RWPE1 (cell line): ENCODE data around the gene QSOX2.

Source experiments
- CTCF ChIA-PET: fragments of 350-600 bp; sonication (Branson Sonifier 250); formaldehyde crosslinking; extraction: SDS; loops from one replicate; lab custom pipeline; 2021; lab: Yijun Ruan, JAX
- POLR2A ChIA-PET: fragments of 400-600 bp; formaldehyde crosslinking; extraction: SDS; loops from one replicate; lab custom pipeline; 2020; ENCODE audit warnings: antibody characterized with exemption; ENCODE audit not compliant: low non-redundant PET; lab: Yijun Ruan, JAX
- DNase-seq: peaks from one replicate; pipeline ENCODE4 v3.0.0; 2012; ENCODE audit warnings: low spot score
- H3K27ac ChIP-seq: fragments of 450-650 bp; 2 replicates; pipeline ENCODE4 v1.5.1; 2017
- TF ChIP-seq, protein P1 (sequence below): fragments of 450-650 bp; conservative IDR thresholded peaks from 2 replicates; pipeline ENCODE4 v1.5.1; 2017; ENCODE audit warnings: low read depth, mild to moderate bottlenecking

The QSOX2 gene

DNA sequence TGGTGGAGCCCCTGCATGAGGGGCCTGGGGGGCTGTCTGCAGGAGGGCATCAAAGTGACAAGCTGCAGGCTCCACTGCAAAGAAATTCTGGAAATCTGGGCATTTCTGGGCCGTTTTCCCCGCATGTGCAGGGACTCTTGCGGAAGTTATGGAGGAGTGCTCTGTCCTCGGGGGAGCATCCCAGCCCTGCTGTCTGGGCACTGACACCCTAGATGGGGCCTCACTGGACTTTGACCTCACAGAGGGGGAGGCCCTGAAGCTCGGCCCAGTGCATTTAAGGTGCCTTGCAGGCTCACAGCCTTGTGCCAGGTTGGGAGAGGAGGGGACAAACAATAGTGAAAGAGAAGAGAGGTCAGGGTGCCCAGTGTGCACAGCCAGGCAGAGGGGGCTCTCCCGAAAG, 76.1 kb downstream of the QSOX2 start:
- ChIA-PET CTCF (interaction anchor here (0.8 to 0.9 kb wide), 2 partner anchors 55 to 57 kb away, joined by 4 to 5 read pairs; no protein-coding TSS in a partner anchor), POLR2A (no interaction called here)
- no peak for DNase-seq
- no peak overlapping the region for H3K27ac ChIP-seq
- TF ChIP-seq, protein P1, sequence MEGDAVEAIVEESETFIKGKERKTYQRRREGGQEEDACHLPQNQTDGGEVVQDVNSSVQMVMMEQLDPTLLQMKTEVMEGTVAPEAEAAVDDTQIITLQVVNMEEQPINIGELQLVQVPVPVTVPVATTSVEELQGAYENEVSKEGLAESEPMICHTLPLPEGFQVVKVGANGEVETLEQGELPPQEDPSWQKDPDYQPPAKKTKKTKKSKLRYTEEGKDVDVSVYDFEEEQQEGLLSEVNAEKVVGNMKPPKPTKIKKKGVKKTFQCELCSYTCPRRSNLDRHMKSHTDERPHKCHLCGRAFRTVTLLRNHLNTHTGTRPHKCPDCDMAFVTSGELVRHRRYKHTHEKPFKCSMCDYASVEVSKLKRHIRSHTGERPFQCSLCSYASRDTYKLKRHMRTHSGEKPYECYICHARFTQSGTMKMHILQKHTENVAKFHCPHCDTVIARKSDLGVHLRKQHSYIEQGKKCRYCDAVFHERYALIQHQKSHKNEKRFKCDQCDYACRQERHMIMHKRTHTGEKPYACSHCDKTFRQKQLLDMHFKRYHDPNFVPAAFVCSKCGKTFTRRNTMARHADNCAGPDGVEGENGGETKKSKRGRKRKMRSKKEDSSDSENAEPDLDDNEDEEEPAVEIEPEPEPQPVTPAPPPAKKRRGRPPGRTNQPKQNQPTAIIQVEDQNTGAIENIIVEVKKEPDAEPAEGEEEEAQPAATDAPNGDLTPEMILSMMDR, result no peak

- POLR2A ChIA-PET, result no interaction called here
- H3K27ac ChIP-seq, result no peak overlapping the region
- CTCF ChIA-PET, result interaction anchor here (0.6 to 0.7 kb wide), 3 partner anchors 178 to 222 kb away, joined by 3 to 7 read pairs (median 3); no protein-coding TSS in a partner anchor
- DNase-seq, result no peak
- TF ChIP-seq, protein P1, result no peak
These were observed 82.3 kb downstream of the QSOX2 start for GRCh38 chr9:136163248-136163850.

GRCh38 chr9:136160995-136161610, 84.5 kb downstream of the QSOX2 start:
- no peak for DNase-seq
- H3K27ac ChIP-seq, result no peak overlapping the region
- POLR2A ChIA-PET, result no interaction called here
- CTCF ChIA-PET, result interaction anchor here (0.5 to 0.6 kb wide), 2 partner anchors 55 to 115 kb away, joined by 3 to 5 read pairs; no protein-coding TSS in a partner anchor
- TF ChIP-seq, protein P1, result no peak

DNA sequence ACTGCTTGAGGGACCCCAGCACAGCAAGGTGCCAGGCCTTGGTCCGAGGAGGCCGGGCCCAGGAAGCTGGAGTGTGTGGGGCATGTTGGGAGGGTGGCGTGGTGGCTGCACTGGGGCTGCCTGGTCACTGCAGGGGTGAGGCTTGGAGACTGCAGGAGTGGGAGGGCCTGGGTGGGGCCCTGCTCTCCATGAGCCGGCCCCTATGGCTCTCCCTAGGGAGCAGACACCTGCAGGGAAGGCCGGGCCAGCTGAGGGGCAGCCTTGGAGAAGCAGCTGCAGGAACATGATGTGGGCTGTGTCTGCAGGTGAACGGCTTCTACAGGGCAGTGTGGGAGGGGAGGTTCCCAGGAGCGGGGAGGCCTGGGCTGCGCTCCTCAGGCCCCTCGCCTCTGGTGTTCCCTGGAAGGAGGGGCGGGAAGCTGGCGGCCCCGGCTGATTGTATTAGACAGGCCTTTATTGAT, 85.2 kb downstream of the QSOX2 start:
- TF ChIP-seq, protein P1, result no peak
- POLR2A ChIA-PET, result no interaction called here
- CTCF ChIA-PET, result interaction anchor here (0.5 to 1.1 kb wide), 2 partner anchors 12 to 116 kb away, joined by 3 to 5 read pairs; no protein-coding TSS in a partner anchor
- no peak overlapping the region for H3K27ac ChIP-seq
- no peak for DNase-seq

DNA sequence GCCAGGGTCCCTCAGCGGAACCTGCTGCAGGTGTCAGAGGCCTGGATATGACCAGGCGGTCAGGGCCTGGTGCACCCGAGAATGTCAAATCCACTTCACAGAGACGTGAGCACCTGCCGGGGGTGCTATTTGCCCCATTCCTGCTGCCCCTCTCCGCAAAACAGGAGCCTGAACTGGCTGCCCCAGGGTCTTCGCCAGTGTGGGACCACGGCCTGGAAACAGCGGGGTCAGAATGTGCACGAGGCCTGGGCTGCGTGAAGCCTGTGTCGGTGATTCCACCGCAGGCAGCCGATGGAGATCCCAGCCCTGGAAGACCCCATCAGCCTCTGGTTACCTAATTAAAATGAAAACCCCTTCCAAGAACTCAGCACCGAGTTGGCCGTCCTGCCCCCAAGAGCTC, 85.8 kb downstream of the QSOX2 start:
- CTCF ChIA-PET, result interaction anchor here (1.1 kb wide), 2 partner anchors 11 to 124 kb away, joined by 3 read pairs; no protein-coding TSS in a partner anchor
- H3K27ac ChIP-seq, result no peak overlapping the region
- POLR2A ChIA-PET, result no interaction called here
- TF ChIP-seq, protein P1, result no peak
- no peak for DNase-seq

DNA sequence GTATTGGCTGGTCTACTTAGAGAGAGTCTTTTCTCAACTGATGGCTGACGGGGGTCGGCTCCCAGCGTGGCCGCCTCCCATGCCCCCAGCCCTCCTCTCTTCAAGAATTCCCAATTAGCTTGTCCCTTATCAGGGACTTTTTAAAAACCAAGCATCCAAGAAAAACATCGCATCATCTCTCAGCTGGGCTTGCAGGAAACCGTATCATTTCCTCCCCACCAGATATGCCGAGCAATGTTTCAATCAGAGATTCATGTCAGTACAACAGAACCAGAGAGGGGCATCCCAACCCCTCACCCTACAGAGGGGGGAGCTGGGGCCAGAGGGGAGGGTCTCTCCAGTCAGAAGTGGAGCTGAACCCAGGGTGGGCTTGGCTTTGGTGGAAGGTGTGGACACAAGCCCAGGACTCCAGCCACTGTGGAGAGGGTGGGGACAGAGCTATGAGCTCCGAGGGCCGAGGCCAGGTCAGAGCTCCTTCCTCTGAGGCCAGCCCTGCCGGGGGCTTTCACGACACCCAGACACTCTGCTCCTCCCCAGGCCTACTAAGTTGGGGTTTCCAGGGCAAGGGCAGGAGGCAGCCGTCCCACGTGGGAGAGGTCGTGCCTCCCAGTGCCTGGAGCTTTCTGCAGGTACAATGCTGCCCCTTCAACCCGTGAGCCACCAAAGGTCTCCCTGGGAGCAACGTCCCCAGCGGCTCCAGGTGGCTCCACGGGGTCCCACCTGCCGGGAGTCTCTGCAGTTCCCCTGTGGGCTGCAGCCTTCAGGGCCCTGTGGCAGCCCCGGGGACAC, 87.9 kb downstream of the QSOX2 start:
- CTCF ChIA-PET, result interaction anchor here (0.7 to 1.6 kb wide), 3 partner anchors 13 to 172 kb away, joined by 3 to 7 read pairs (median 4); no protein-coding TSS in a partner anchor
- DNase-seq, result no peak
- POLR2A ChIA-PET, result interaction anchor here (1.2 kb wide), 1 partner anchor 130 kb away, joined by 3 read pairs; no protein-coding TSS in a partner anchor
- TF ChIP-seq, protein P1, result no peak
- H3K27ac ChIP-seq, result no peak overlapping the region
